Lung (tissue), 12 donors: Measurements from ENCODE around the gene SGTB. TPM values are rescaled to one million over a fixed set of nuclear protein-coding genes. Genes with fewer than 3 reads are reported as not detected.

ENCODE experiments used
- ATAC-seq: fragments of 200-7000 bp; cut with Tn5 transposase; one replicate; pipeline ENCODE4 v1.9.1; 2020; ENCODE audit warnings: moderate number of reproducible peaks; ENCODE audit not compliant: insufficient read depth, low FRiP score
- DNase-seq, 3 donors: peaks; one replicate each; pipeline ENCODE4 v3.0.0-alpha.2; 2013 to 2017
- H3K27ac ChIP-seq, 2 donors: one replicate each; pipeline ENCODE4 v1.5.1; 2013; ENCODE audit warnings: mild to moderate bottlenecking in 2 of 2, moderate library complexity in 2 of 2, control low read depth in 1 of 2, inconsistent platforms in 1 of 2, low read depth in 1 of 2, low read length in 1 of 2
- H3K27me3 ChIP-seq, 3 donors: one replicate each; pipeline ENCODE4 v1.5.1; 2013; ENCODE audit warnings: low read length in 2 of 3; ENCODE audit not compliant: control insufficient read depth in 3 of 3, insufficient read depth in 3 of 3
- H3K36me3 ChIP-seq, 4 donors: one replicate each; pipeline ENCODE4 v1.5.1; 2013; ENCODE audit warnings: low read length in 4 of 4, mild to moderate bottlenecking in 1 of 4, moderate library complexity in 1 of 4; ENCODE audit not compliant: control insufficient read depth in 4 of 4, insufficient read depth in 4 of 4
- H3K4me1 ChIP-seq, 5 donors: one replicate each; pipeline ENCODE4 v1.5.1; 2013; ENCODE audit warnings: low read length in 5 of 5, mild to moderate bottlenecking in 2 of 5, moderate library complexity in 1 of 5; ENCODE audit not compliant: control insufficient read depth in 5 of 5, insufficient read depth in 5 of 5
- H3K4me3 ChIP-seq: one replicate; pipeline ENCODE4 v1.5.1; 2013; ENCODE audit warnings: mild to moderate bottlenecking, control low read depth, moderate library complexity
- H3K9ac ChIP-seq, 2 donors: one replicate each; pipeline ENCODE4 v1.5.1; 2013; ENCODE audit warnings: low read length in 2 of 2, control low read depth in 1 of 2; ENCODE audit not compliant: insufficient read depth in 1 of 2
- H3K9me3 ChIP-seq, 4 donors: one replicate each; pipeline ENCODE4 v1.5.1; 2013; ENCODE audit warnings: low read length in 3 of 4, mild to moderate bottlenecking in 1 of 4, moderate library complexity in 1 of 4; ENCODE audit not compliant: control insufficient read depth in 4 of 4, insufficient read depth in 3 of 4
- WGBS, 2 donors: extraction: QIAGEN DNeasy Blood & Tissue Kit; methylation state at CpG; one replicate each; pipeline ENCODE4 v1.1.7; 2013; 5-methylcytosine and 5-hydroxymethylcytosine counted together
- polyA plus RNA-seq, 2 donors: library from polyadenylated mRNA; stranded (reverse); fragments of 200-250 nt; gene quantifications; one replicate each; pipeline ENCODE4 v1.2.1, GENCODE V29; 2013
- total RNA-seq, 2 donors: library from RNA; depleted of rRNA in 1 of 2; stranded (reverse); fragments of >200 nt in 1 of 2; gene quantifications; one replicate each; pipeline ENCODE4 v1.2.1, GENCODE V29; 2014 to 2021
- TF ChIP-seq, protein P1 (sequence below): IDR thresholded peaks from 2 replicates; pipeline ENCODE4 v1.5.1; 2012; ENCODE audit warnings: mild to moderate bottlenecking; ENCODE audit errors: control extremely low read depth, extremely low read depth
- donor health status: control.
- donor health status: control.
- donor health status: Bipolar disorder and iron deficiency.
- donor health status: healthy.
- donor health status: DM: yes; HTN: yes; CAD: no.

The SGTB gene
- total and polyA plus RNA-seq, 4 donors: 2.5 to 11.1 (median 10.0) TPM

GRCh38 chr5:65708145-65708544, 13.8 kb downstream of the SGTB start:
- 49 to 82% methylated on average over 4 of the region's 4 CpGs for WGBS, 2 donors
- ATAC-seq (no peak), DNase-seq (no peak)
- Histone ChIP-seq H3K36me3 (peaks cover 0 to 5% (median 4%) of the 10 kb centered on the region in 4 donors), H3K4me1 (no peaks in the 10 kb centered on the region), H3K4me3 (no peak overlapping the region), H3K27ac (no peak overlapping the region), H3K9me3 (no peaks in the 10 kb centered on the region), H3K27me3 (no peaks in the 10 kb centered on the region), H3K9ac (no peak overlapping the region)
- TF ChIP-seq, protein P1, sequence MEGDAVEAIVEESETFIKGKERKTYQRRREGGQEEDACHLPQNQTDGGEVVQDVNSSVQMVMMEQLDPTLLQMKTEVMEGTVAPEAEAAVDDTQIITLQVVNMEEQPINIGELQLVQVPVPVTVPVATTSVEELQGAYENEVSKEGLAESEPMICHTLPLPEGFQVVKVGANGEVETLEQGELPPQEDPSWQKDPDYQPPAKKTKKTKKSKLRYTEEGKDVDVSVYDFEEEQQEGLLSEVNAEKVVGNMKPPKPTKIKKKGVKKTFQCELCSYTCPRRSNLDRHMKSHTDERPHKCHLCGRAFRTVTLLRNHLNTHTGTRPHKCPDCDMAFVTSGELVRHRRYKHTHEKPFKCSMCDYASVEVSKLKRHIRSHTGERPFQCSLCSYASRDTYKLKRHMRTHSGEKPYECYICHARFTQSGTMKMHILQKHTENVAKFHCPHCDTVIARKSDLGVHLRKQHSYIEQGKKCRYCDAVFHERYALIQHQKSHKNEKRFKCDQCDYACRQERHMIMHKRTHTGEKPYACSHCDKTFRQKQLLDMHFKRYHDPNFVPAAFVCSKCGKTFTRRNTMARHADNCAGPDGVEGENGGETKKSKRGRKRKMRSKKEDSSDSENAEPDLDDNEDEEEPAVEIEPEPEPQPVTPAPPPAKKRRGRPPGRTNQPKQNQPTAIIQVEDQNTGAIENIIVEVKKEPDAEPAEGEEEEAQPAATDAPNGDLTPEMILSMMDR: no peak

GRCh38 chr5:65707663-65708062, 14.2 kb downstream of the SGTB start:
- H3K36me3 ChIP-seq: peaks cover 0 to 5% (median 4%) of the 10 kb centered on the region in 4 donors
- 97% methylated on average over 4 of the region's 4 CpGs for WGBS, 2 donors
- TF ChIP-seq, protein P1: no peak

DNA sequence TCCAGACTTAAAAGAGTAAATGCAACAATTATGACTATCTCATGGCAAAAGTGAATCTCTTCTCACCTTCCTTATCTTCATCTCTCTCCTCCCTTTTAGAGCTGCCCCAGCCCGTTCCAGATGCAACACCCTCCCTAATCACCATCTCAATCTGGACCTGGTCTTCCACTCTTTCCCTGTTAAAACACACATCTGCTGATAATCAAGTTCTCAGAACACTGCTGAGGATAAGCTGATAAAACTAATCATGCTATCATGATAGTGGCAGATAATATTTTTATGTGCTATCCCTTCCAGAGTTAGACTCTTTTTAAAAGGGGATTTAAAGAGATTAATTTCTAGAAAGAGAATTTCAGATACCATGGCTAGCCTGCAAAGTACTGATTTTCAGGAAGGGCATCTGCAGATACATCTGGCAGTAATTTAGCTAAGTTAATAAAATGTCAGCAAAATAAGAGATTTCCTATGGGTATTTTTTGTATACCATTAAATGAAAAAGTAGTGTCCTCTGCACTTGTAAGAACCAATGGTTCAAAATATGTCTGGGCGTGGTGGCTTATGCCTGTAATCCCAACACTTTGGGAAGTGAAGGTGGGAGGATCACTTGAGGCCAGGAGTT, 17.2 kb downstream of the SGTB start:
- no peaks in the 10 kb centered on the region for H3K4me1 ChIP-seq
- no peak for DNase-seq
- H3K9me3 ChIP-seq: no peaks in the 10 kb centered on the region
- no peak overlapping the region for H3K27ac ChIP-seq
- H3K4me3 ChIP-seq: no peak overlapping the region
- TF ChIP-seq, protein P1: no peak
- no peak overlapping the region for H3K9ac ChIP-seq
- no peak for ATAC-seq
- H3K27me3 ChIP-seq: no peaks in the 10 kb centered on the region
- H3K36me3 ChIP-seq: peaks cover 0 to 4% (median under 1%) of the 10 kb centered on the region in 4 donors
- 84 to 94% methylated on average over 2 of the region's 2 CpGs for WGBS, 2 donors

More at GRCh38 chr5:65707663-65708062, 14.2 kb downstream of the SGTB start:
- H3K4me3 ChIP-seq: no peak overlapping the region
- DNase-seq (no peak), ATAC-seq (no peak)
- no peak overlapping the region for H3K27ac ChIP-seq
- no peak overlapping the region for H3K9ac ChIP-seq
- no peaks in the 10 kb centered on the region for H3K27me3 ChIP-seq
- no peaks in the 10 kb centered on the region for H3K9me3 ChIP-seq
- no peaks in the 10 kb centered on the region for H3K4me1 ChIP-seq

DNA sequence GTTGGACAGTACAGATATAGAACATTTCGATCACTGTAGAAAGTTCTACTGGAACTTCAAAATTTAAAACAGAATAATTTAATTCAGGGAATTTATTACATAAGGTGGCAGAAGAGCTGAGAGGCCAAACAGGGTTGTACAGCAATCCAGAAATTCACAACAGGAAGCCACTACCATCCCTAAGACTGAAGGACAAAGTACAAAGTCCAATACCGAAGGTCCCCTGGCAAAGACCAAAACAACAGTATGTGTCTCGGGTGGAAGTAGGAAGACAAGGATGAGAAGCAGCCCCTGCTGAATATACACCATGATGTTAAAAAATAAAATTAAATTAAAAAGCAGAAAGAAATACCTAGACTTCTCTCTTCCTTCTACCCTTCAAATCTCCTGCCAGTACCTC, 19.9 kb downstream of the SGTB start:
- ATAC-seq: no peak
- Histone ChIP-seq H3K4me3 (no peak overlapping the region), H3K27ac (no peak overlapping the region), H3K9me3 (no peaks in the 10 kb centered on the region), H3K36me3 (peaks cover 0 to 5% (median 2%) of the 10 kb centered on the region in 4 donors), H3K9ac (no peak overlapping the region), H3K4me1 (no peaks in the 10 kb centered on the region), H3K27me3 (no peaks in the 10 kb centered on the region)
- TF ChIP-seq, protein P1: no peak
- DNase-seq: no peak
- WGBS, 2 donors: 97% methylated on average over 3 of the region's 3 CpGs
